Measurements from ENCODE around the gene RALA. TPM values are rescaled to one million over a fixed set of nuclear protein-coding genes. Genes with fewer than 3 reads are reported as not detected.
A peak's percentile ranks its signal among the peaks of the same experiment; 100 is the strongest.
"Not testable (repeated sequence)": the region's sequence is repeated elsewhere in the genome, so short reads cannot be mapped to it uniquely, and the experiment has no call there.

RALA gene
- total RNA-seq, 2 experiments from 2014 or later, result 22.3 to 32.9 TPM

- H3K27me3 Mint-ChIP-seq, result no peaks in the 10 kb centered on the region
- H3K27ac Mint-ChIP-seq, result no peak overlapping the region
- H3K4me3 Mint-ChIP-seq, result no peak overlapping the region
- DNase-seq (peak; percentile 49), ATAC-seq (peak; percentile 39)
- H3K36me3 Mint-ChIP-seq, result peaks cover 7% of the 10 kb centered on the region
- H3K4me1 Mint-ChIP-seq, result peaks cover 11% of the 10 kb centered on the region
- CTCF ChIA-PET, result interaction anchor here (0.7 to 20.2 kb wide), 4 partner anchors 17 to 175 kb away, joined by 3 to 316 read pairs (median 3); partner anchors contain the start of gene YAE1
- H3K9me3 Mint-ChIP-seq (ENCODE audit: low read depth), result no peaks in the 10 kb centered on the region
Measured at GRCh38 chr7:39741942-39742623, 118.7 kb downstream of the RALA start.

GRCh38 chr7:39744620-39745019 is 121.2 kb downstream of the RALA start:
- no peak overlapping the region for H3K4me3 Mint-ChIP-seq
- no peak overlapping the region for H3K27ac Mint-ChIP-seq
- no peak for ATAC-seq
- H3K9me3 Mint-ChIP-seq (ENCODE audit: low read depth), result no peaks in the 10 kb centered on the region
- H3K36me3 Mint-ChIP-seq, result peaks cover 4% of the 10 kb centered on the region
- H3K27me3 Mint-ChIP-seq, result no peaks in the 10 kb centered on the region
- CTCF ChIA-PET, result interaction anchor here (0.8 to 20.2 kb wide), 3 partner anchors 11 to 165 kb away, joined by 4 to 316 read pairs (median 40); no protein-coding TSS in a partner anchor
- H3K4me1 Mint-ChIP-seq, result peaks cover 4% of the 10 kb centered on the region
- DNase-seq, result no peak

GRCh38 chr7:39745320-39745719 is 121.9 kb downstream of the RALA start:
- Mint-ChIP-seq H3K36me3 (peaks cover 4% of the 10 kb centered on the region), H3K27ac (no peak overlapping the region), H3K4me1 (peaks cover 4% of the 10 kb centered on the region), H3K27me3 (no peaks in the 10 kb centered on the region), H3K4me3 (no peak overlapping the region), H3K9me3 (ENCODE audit: low read depth) (no peaks in the 10 kb centered on the region)
- DNase-seq (no peak), ATAC-seq (no peak)
- CTCF ChIA-PET, result interaction anchor here (0.8 to 20.2 kb wide), 12 partner anchors 8 to 183 kb away, joined by 3 to 316 read pairs (median 4); partner anchors contain the start of gene RALA

GRCh38 chr7:39746103-39746819 is 122.9 kb downstream of the RALA start:
- Mint-ChIP-seq H3K27me3 (no peaks in the 10 kb centered on the region), H3K27ac (no peak overlapping the region), H3K9me3 (ENCODE audit: low read depth) (no peaks in the 10 kb centered on the region), H3K4me1 (peaks cover 4% of the 10 kb centered on the region), H3K36me3 (peaks cover 3% of the 10 kb centered on the region), H3K4me3 (no peak overlapping the region)
- DNase-seq (peak; percentile 62), ATAC-seq (peak; percentile 51)
- CTCF ChIA-PET, result interaction anchor here (0.5 to 20.2 kb wide), 13 partner anchors 9 to 478 kb away, joined by 3 to 316 read pairs (median 4); partner anchors contain the start of gene RALA

- Mint-ChIP-seq H3K27me3 (no peaks in the 10 kb centered on the region), H3K4me3 (no peak overlapping the region), H3K27ac (no peak overlapping the region), H3K4me1 (peaks cover 4% of the 10 kb centered on the region), H3K9me3 (ENCODE audit: low read depth) (no peaks in the 10 kb centered on the region), H3K36me3 (peaks cover 4% of the 10 kb centered on the region)
- ATAC-seq (no peak), DNase-seq (no peak)
- CTCF ChIA-PET, result interaction anchor here (20.2 kb wide), 1 partner anchor 170 kb away, joined by 316 read pairs; no protein-coding TSS in a partner anchor
Measured at GRCh38 chr7:39749177-39749576, 125.8 kb downstream of the RALA start.

GRCh38 chr7:39749717-39750116 is 126.3 kb downstream of the RALA start:
- CTCF ChIA-PET, result interaction anchor here (1.9 to 20.2 kb wide), 2 partner anchors 14 to 170 kb away, joined by 4 to 316 read pairs; no protein-coding TSS in a partner anchor
- no peak for DNase-seq
- Mint-ChIP-seq H3K4me3 (no peak overlapping the region), H3K27me3 (no peaks in the 10 kb centered on the region), H3K9me3 (ENCODE audit: low read depth) (no peaks in the 10 kb centered on the region), H3K27ac (no peak overlapping the region), H3K4me1 (peaks cover 8% of the 10 kb centered on the region), H3K36me3 (peaks cover 4% of the 10 kb centered on the region)
- no peak for ATAC-seq

- Mint-ChIP-seq H3K9me3 (ENCODE audit: low read depth) (no peaks in the 10 kb centered on the region), H3K4me3 (no peak overlapping the region), H3K4me1 (peaks cover 13% of the 10 kb centered on the region), H3K27me3 (no peaks in the 10 kb centered on the region), H3K27ac (no peak overlapping the region), H3K36me3 (peaks cover 4% of the 10 kb centered on the region)
- no peak for DNase-seq
- ATAC-seq, result no peak
- CTCF ChIA-PET, result interaction anchor here (1.9 to 20.2 kb wide), 2 partner anchors 14 to 171 kb away, joined by 4 to 316 read pairs; no protein-coding TSS in a partner anchor
Measured at GRCh38 chr7:39750253-39751077, 127.1 kb downstream of the RALA start.

GRCh38 chr7:39753237-39753636 is 129.9 kb downstream of the RALA start:
- not testable (repeated sequence) for H3K9me3 Mint-ChIP-seq (ENCODE audit: low read depth); ATAC-seq; H3K36me3 Mint-ChIP-seq; H3K27me3 Mint-ChIP-seq; DNase-seq; H3K4me3 Mint-ChIP-seq; H3K4me1 Mint-ChIP-seq; H3K27ac Mint-ChIP-seq
- CTCF ChIA-PET, result interaction anchor here (1.1 kb wide), 1 partner anchor 173 kb away, joined by 3 read pairs; no protein-coding TSS in a partner anchor

GRCh38 chr7:39753823-39754325 is 130.5 kb downstream of the RALA start:
- Mint-ChIP-seq H3K36me3 (peaks cover 4% of the 10 kb centered on the region), H3K9me3 (ENCODE audit: low read depth) (no peaks in the 10 kb centered on the region), H3K27ac (no peak overlapping the region), H3K4me1 (peaks cover 9% of the 10 kb centered on the region), H3K4me3 (no peak overlapping the region), H3K27me3 (no peaks in the 10 kb centered on the region)
- DNase-seq (no peak), ATAC-seq (no peak)
- CTCF ChIA-PET, result interaction anchor here (1.1 kb wide), 1 partner anchor 173 kb away, joined by 3 read pairs; no protein-coding TSS in a partner anchor

GRCh38 chr7:39754326-39755120 is 131.2 kb downstream of the RALA start:
- Mint-ChIP-seq H3K36me3 (peaks cover 4% of the 10 kb centered on the region), H3K4me1 (peaks cover 9% of the 10 kb centered on the region), H3K4me3 (no peak overlapping the region), H3K9me3 (ENCODE audit: low read depth) (no peaks in the 10 kb centered on the region), H3K27me3 (no peaks in the 10 kb centered on the region), H3K27ac (no peak overlapping the region)
- CTCF ChIA-PET, result no interaction called here
- DNase-seq (no peak), ATAC-seq (no peak)

GRCh38 chr7:39757604-39758003 is 134.2 kb downstream of the RALA start:
- DNase-seq (no peak), ATAC-seq (no peak)
- H3K36me3 Mint-ChIP-seq, result peaks cover 3% of the 10 kb centered on the region
- CTCF ChIA-PET, result interaction anchor here (0.9 kb wide), 1 partner anchor 177 kb away, joined by 3 read pairs; no protein-coding TSS in a partner anchor
- no peak overlapping the region for H3K27ac Mint-ChIP-seq
- H3K9me3 Mint-ChIP-seq (ENCODE audit: low read depth), result no peaks in the 10 kb centered on the region
- no peak overlapping the region for H3K4me3 Mint-ChIP-seq
- no peaks in the 10 kb centered on the region for H3K27me3 Mint-ChIP-seq
- H3K4me1 Mint-ChIP-seq, result peaks cover 9% of the 10 kb centered on the region

Data from activated CD8-positive, alpha-beta memory T cell treated with anti-CD3 and anti-CD28 coated beads, Interleukin-2, amount 10 ng/mL, durations not matched to agents 7 days and 5 days (primary cell).